Epidermal melanocyte (primary cell): ENCODE measurements around the gene KLHDC9.
"Not testable (repeated sequence)": the region's sequence is repeated elsewhere in the genome, so short reads cannot be mapped to it uniquely, and the experiment has no call there.

Source experiments
- DNase-seq: peaks from one replicate; pipeline ENCODE4 v3.0.0; 2011; ENCODE audit warnings: low spot score; ENCODE audit not compliant: insufficient read length

The KLHDC9 gene

GRCh38 chr1:161098210-161099068 lies at the start of gene KLHDC9:
Gene KLHDC9 (plus strand): TSS chr1:161098361. CDS start chr1:161098536, 175 bp downstream.
- peak; percentile 65 for DNase-seq

GRCh38 chr1:161048949-161049722 lies 49.0 kb upstream of the KLHDC9 start:
- peak; percentile 4 for DNase-seq

GRCh38 chr1:161051219-161051618 lies 46.9 kb upstream of the KLHDC9 start:
- DNase-seq, result no peak

- DNase-seq, result no peak
These were observed 45.3 kb upstream of the KLHDC9 start for GRCh38 chr1:161052899-161053298.

GRCh38 chr1:161054232-161054631 lies 43.9 kb upstream of the KLHDC9 start:
- DNase-seq, result no peak

- no peak for DNase-seq
These were observed 43.4 kb upstream of the KLHDC9 start for GRCh38 chr1:161054805-161055204.

GRCh38 chr1:161059293-161059692 lies 38.9 kb upstream of the KLHDC9 start:
- DNase-seq, result no peak

- no peak for DNase-seq
These were observed 36.7 kb upstream of the KLHDC9 start for GRCh38 chr1:161061419-161061818.

GRCh38 chr1:161063936-161064335 lies 34.2 kb upstream of the KLHDC9 start:
- not testable (repeated sequence) for DNase-seq

GRCh38 chr1:161065681-161066080 lies 32.5 kb upstream of the KLHDC9 start:
- DNase-seq, result not testable (repeated sequence)

- no peak for DNase-seq
These were observed 31.5 kb upstream of the KLHDC9 start for GRCh38 chr1:161066694-161067093.

- DNase-seq, result no peak
These were observed 29.6 kb upstream of the KLHDC9 start for GRCh38 chr1:161068306-161069234.

GRCh38 chr1:161069241-161069640 lies 28.9 kb upstream of the KLHDC9 start:
- DNase-seq, result no peak

GRCh38 chr1:161069731-161070270 lies 28.4 kb upstream of the KLHDC9 start, which contains the start of gene ARHGAP30:
Gene ARHGAP30 (minus strand): TSS chr1:161069891. CDS start chr1:161069624, 267 bp downstream.
- no peak for DNase-seq

- no peak for DNase-seq
These were observed 27.4 kb upstream of the KLHDC9 start for GRCh38 chr1:161070761-161071160.

GRCh38 chr1:161071886-161072371 lies 26.2 kb upstream of the KLHDC9 start:
- DNase-seq, result no peak

- no peak for DNase-seq
These were observed 25.3 kb upstream of the KLHDC9 start for GRCh38 chr1:161072751-161073449.

GRCh38 chr1:161073474-161074121 lies 24.6 kb upstream of the KLHDC9 start:
- no peak for DNase-seq

GRCh38 chr1:161074676-161075368 lies 23.3 kb upstream of the KLHDC9 start:
- DNase-seq, result no peak
